Endothelial cell of umbilical vein (primary cell): ENCODE results near the gene APBB1. TPM values are rescaled to one million over a fixed set of nuclear protein-coding genes. Genes with fewer than 3 reads are reported as not detected.
A peak's percentile ranks its signal among the peaks of the same experiment; 100 is the strongest.

ENCODE experiments used
- BruUV-seq: library from RNA; stranded (reverse); fragments of 400-500 nt; replicated peaks from 2 replicates; lab custom pipeline; 2021; lab: Mats Ljungman, UMichigan
- CTCF ChIA-PET: fragments of 300-600, 350-600 bp; sonication (Branson Sonifier 250); formaldehyde crosslinking; loops from one replicate; lab custom pipeline; 2021; ENCODE audit warnings: antibody characterized with exemption, inconsistent platforms; lab: Charles Lee
- POLR2A ChIA-PET: fragments of 300-600, 350-600 bp; sonication (Branson Sonifier 250); formaldehyde crosslinking; loops from one replicate; lab custom pipeline; 2021; ENCODE audit warnings: antibody characterized with exemption, inconsistent platforms; lab: Charles Lee
- DNase-seq: peaks from one replicate; pipeline ENCODE4 v3.0.0-alpha.2; 2011; ENCODE audit warnings: low read depth, low spot score
- FAIRE-seq: peaks from 2 replicates; lab custom pipeline; 2011; peaks lifted over from hg19 to GRCh38; lab: Jason Lieb, UNC
- H2AFZ ChIP-seq: 2 replicates; pipeline ENCODE4 v1.6.0; 2012; ENCODE audit warnings: low read depth, low read length, control low read depth, inconsistent platforms
- H3K27ac ChIP-seq: 2 replicates; pipeline ENCODE4 v1.5.1; 2011; ENCODE audit warnings: low read depth, mild to moderate bottlenecking, control low read depth, low read length, moderate library complexity; ENCODE audit not compliant: insufficient read depth
- H3K27me3 ChIP-seq, 2 experiments: 2 replicates each; pipeline versions ENCODE4 v1.6.0 to v1.6.1; 2011; ENCODE audit warnings: low read length in 2 of 2, mixed read lengths in 1 of 2; ENCODE audit not compliant: control insufficient read depth in 2 of 2, insufficient read depth in 2 of 2
- H3K36me3 ChIP-seq, 2 experiments: 2 replicates in 1 of 2; 3 replicates in 1 of 2; pipeline ENCODE4 v1.5.1; 2011; ENCODE audit warnings: low read length in 2 of 2, mild to moderate bottlenecking in 1 of 2, moderate library complexity in 1 of 2; ENCODE audit not compliant: control insufficient read depth in 2 of 2, insufficient read depth in 2 of 2; ENCODE audit errors: extremely low read depth in 1 of 2
- H3K4me1 ChIP-seq: 3 replicates; pipeline ENCODE4 v1.5.1; 2011; ENCODE audit warnings: mild to moderate bottlenecking, low read length; ENCODE audit not compliant: control insufficient read depth, insufficient read depth; ENCODE audit errors: extremely low read depth
- H3K4me2 ChIP-seq: 2 replicates; pipeline ENCODE4 v1.6.1; 2011; ENCODE audit warnings: low read length, control low read depth, mixed read lengths; ENCODE audit not compliant: insufficient read depth
- H3K4me3 ChIP-seq, 3 experiments: fragments of 200-600 bp in 1 of 3; sonication (generic), shearing (Covaris generic) in 1 of 3; replicated peaks in 1 of 3; 2 replicates each; pipeline ENCODE4 v1.5.1; 2011 to 2016; ENCODE audit warnings: control low read depth in 3 of 3, low read length in 3 of 3, mild to moderate bottlenecking in 2 of 3, inconsistent platforms in 1 of 3, low read depth in 1 of 3, moderate library complexity in 1 of 3; ENCODE audit not compliant: insufficient read depth in 1 of 3
- H3K79me2 ChIP-seq: 2 replicates; pipeline ENCODE4 v1.6.0; 2012; ENCODE audit warnings: low read length, inconsistent platforms; ENCODE audit not compliant: control insufficient read depth, insufficient read depth
- H3K9ac ChIP-seq: replicated peaks from 2 replicates; pipeline ENCODE3; 2011; ENCODE audit warnings: low read length, control low read depth; ENCODE audit not compliant: insufficient read depth; ENCODE audit errors: extremely low read depth
- H3K9me1 ChIP-seq: replicated peaks from 3 replicates; pipeline ENCODE4 v1.6.0; 2011; ENCODE audit warnings: mild to moderate bottlenecking, low read length; ENCODE audit not compliant: control insufficient read depth, insufficient read depth; ENCODE audit errors: extremely low read depth
- H3K9me3 ChIP-seq: replicated peaks from 2 replicates; pipeline ENCODE4 v1.5.1; 2012; ENCODE audit warnings: low read length, inconsistent platforms; ENCODE audit not compliant: control insufficient read depth, insufficient read depth
- H4K20me1 ChIP-seq: replicated peaks from 2 replicates; pipeline ENCODE3; 2011; ENCODE audit warnings: mild to moderate bottlenecking, low read length; ENCODE audit not compliant: control insufficient read depth, insufficient read depth; ENCODE audit errors: extremely low read depth
- EZH2 ChIP-seq: IDR thresholded peaks from 2 replicates; pipeline ENCODE4 v1.6.1; 2012; ENCODE audit warnings: borderline replicate concordance, low read depth, mild to moderate bottlenecking, moderate library complexity, low read length, inconsistent platforms; ENCODE audit not compliant: severe bottlenecking
- FOS ChIP-seq: IDR thresholded peaks from 2 replicates; pipeline ENCODE4 v1.6.1; 2011; ENCODE audit warnings: mild to moderate bottlenecking, low read length, moderate library complexity, borderline replicate concordance; ENCODE audit not compliant: insufficient read depth
- GATA2 ChIP-seq: IDR thresholded peaks from 2 replicates; pipeline ENCODE4 v1.7.0; 2011; ENCODE audit warnings: low read depth, mild to moderate bottlenecking, moderate library complexity, mixed read lengths, low read length; ENCODE audit not compliant: insufficient read length, insufficient read depth
- JUN ChIP-seq: IDR thresholded peaks from 2 replicates; pipeline ENCODE4 v1.6.1; 2011; ENCODE audit warnings: borderline replicate concordance, low read depth; ENCODE audit not compliant: insufficient read length, insufficient read depth
- MYC ChIP-seq: IDR thresholded peaks from one replicate; pipeline ENCODE4 v1.6.1; 2011; ENCODE audit warnings: mild to moderate bottlenecking, low read depth, low read length
- POLR2A ChIP-seq: IDR thresholded peaks from 2 replicates; pipeline ENCODE4 v1.6.1; 2012; ENCODE audit warnings: low read depth, mild to moderate bottlenecking, control low read depth, low read length
- POLR2AphosphoS5 ChIP-seq: IDR thresholded peaks from 2 replicates; pipeline ENCODE4 v1.6.1; 2012; ENCODE audit warnings: low read depth, mild to moderate bottlenecking, control low read depth, low read length, moderate library complexity; ENCODE audit not compliant: insufficient read depth
- dilution Hi-C: fragments of 300-500 bp; cut with MboI; formaldehyde crosslinking; loops from one replicate; pipeline ENCODE4 v1.15.0; 2019; ENCODE audit warnings: low sequenced_read_pairs; ENCODE audit not compliant: extremely low pct_ligation_motif_present
- intact Hi-C: fragments of 100-400 bp; cut with micrococcal nuclease; formaldehyde crosslinking; loops from one replicate; pipeline ENCODE4 v1.10.0; 2022
- polyA plus RNA-seq, 4 experiments: library from polyadenylated mRNA; depleted of rRNA in 3 of 4; stranded (reverse) in 3 of 4; unstranded in 1 of 4; fragments of >200 nt; gene quantifications; 2 replicates each; pipeline versions ENCODE4 v1.2.1 to v1.2.3, GENCODE V29; 2011 to 2012; ENCODE audit warnings: missing spikeins in 1 of 4
- total RNA-seq: library from RNA; stranded (reverse); gene quantifications from 2 replicates; pipeline ENCODE4 v1.2.3, GENCODE V29; 2021
- TF ChIP-seq, protein P1 (sequence below), 2 donors: IDR thresholded peaks; 1 replicate in 1 of 2; 2 replicates in 1 of 2; pipeline ENCODE4 v1.5.1; 2011; ENCODE audit warnings: low read length in 2 of 2, mild to moderate bottlenecking in 2 of 2, moderate library complexity in 2 of 2, control low read depth in 1 of 2, inconsistent platforms in 1 of 2, low read depth in 1 of 2; ENCODE audit not compliant: insufficient read depth in 1 of 2; ENCODE audit errors: extremely low read depth in 1 of 2
- TF ChIP-seq, protein P2 (sequence below): IDR thresholded peaks from 2 replicates; pipeline ENCODE4 v1.6.1; 2011; ENCODE audit not compliant: insufficient read depth, insufficient read length

The APBB1 gene
- total and polyA plus RNA-seq, 2 donors (not counting 3 experiments of a cell fraction or from before 2014, with no cell fraction given): 48.0 to 63.5 TPM

DNA sequence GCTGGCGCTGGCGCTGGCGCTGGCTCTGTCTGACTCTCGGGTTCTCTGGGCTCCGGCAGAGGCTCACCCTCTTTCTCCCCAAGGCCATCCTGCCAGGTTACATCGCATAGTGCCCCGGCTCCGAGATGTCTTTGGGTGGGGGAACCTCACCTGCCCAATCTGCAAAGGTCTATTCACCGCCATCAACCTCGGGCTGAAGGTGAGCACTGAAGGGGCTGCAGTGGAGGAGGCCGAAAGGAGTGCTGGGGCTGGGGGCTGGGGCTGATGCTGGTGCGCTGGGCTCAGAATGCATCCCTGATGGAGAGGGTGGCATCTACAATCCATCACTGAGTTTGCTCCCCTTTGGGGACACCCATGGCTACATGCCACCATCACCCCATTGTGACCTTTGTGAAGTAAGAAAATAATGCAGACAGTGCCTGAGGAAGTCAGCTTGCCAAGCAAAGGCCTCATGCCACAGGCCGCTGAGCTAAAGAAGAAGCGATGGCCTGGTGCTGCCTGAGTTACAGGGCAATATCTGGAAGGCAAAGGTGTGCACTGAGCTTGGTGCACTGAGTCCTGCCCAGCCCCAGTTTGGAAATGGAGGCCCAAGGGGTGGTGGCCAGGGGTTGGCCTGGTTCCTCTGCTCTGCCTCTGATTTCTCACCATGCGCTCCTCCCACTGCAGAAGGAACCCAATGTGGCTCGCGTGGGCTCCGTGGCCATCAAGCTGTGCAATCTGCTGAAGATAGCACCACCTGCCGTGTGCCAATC lies 28.0 kb downstream of the APBB1 start:
- H3K4me2 ChIP-seq: peak overlapping the region; percentile 79
- H3K9me3 ChIP-seq: no peaks in the 10 kb centered on the region
- CTCF ChIA-PET: interaction anchor here (0.9 to 4.7 kb wide), 10 partner anchors 8 to 245 kb away, joined by 3 to 115 read pairs (median 3); no protein-coding TSS in a partner anchor
- H2AFZ ChIP-seq: peak overlapping the region; percentile 92
- TSS peak; percentile 30 for BruUV-seq
- no peak for TF ChIP-seq GATA2
- no peak for TF ChIP-seq EZH2
- TF ChIP-seq POLR2A: no peak
- TF ChIP-seq POLR2AphosphoS5: no peak
- TF ChIP-seq JUN: no peak
- TF ChIP-seq, protein P1, sequence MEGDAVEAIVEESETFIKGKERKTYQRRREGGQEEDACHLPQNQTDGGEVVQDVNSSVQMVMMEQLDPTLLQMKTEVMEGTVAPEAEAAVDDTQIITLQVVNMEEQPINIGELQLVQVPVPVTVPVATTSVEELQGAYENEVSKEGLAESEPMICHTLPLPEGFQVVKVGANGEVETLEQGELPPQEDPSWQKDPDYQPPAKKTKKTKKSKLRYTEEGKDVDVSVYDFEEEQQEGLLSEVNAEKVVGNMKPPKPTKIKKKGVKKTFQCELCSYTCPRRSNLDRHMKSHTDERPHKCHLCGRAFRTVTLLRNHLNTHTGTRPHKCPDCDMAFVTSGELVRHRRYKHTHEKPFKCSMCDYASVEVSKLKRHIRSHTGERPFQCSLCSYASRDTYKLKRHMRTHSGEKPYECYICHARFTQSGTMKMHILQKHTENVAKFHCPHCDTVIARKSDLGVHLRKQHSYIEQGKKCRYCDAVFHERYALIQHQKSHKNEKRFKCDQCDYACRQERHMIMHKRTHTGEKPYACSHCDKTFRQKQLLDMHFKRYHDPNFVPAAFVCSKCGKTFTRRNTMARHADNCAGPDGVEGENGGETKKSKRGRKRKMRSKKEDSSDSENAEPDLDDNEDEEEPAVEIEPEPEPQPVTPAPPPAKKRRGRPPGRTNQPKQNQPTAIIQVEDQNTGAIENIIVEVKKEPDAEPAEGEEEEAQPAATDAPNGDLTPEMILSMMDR (IDR thresholded peaks at IDR 0.05; ENCODE audit: extremely low read depth in 1 of 2, insufficient read depth in 1 of 2, low read depth in 1 of 2, low read length in 2 of 2): no peak
- TF ChIP-seq FOS: no peak
- TF ChIP-seq, protein P2, sequence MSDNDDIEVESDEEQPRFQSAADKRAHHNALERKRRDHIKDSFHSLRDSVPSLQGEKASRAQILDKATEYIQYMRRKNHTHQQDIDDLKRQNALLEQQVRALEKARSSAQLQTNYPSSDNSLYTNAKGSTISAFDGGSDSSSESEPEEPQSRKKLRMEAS: no peak
- TF ChIP-seq MYC: no peak
- peak overlapping the region; percentile 83 for H3K9ac ChIP-seq
- H3K4me1 ChIP-seq: peaks cover 33% of the 10 kb centered on the region
- dilution Hi-C loops (no loop called here), intact Hi-C loops (loop anchor here (1.0 to 2.0 kb wide), 6 partner anchors 28 to 244 kb away; partner anchors contain the start of genes APBB1, ARFIP2, CAVIN3 and TIMM10B)
- no peaks in the 10 kb centered on the region for H3K27me3 ChIP-seq
- POLR2A ChIA-PET: interaction anchor here (1.0 to 1.9 kb wide), 3 partner anchors 12 to 28 kb away, joined by 5 to 9 read pairs (median 5); partner anchors contain the start of gene APBB1
- peak overlapping the region; percentile 73 for H3K27ac ChIP-seq
- FAIRE-seq (no peak), DNase-seq (no peak)
- H3K79me2 ChIP-seq: peaks cover 4% of the 10 kb centered on the region
- peak overlapping the region; percentile 71 to 82 (median 72) for H3K4me3 ChIP-seq
- no peaks in the 10 kb centered on the region for H3K9me1 ChIP-seq
- peaks cover 0 to 4% of the 10 kb centered on the region in 2 experiments for H3K36me3 ChIP-seq
- H4K20me1 ChIP-seq: no peaks in the 10 kb centered on the region
